Measurements from ENCODE around the gene MVB12B.

DNA sequence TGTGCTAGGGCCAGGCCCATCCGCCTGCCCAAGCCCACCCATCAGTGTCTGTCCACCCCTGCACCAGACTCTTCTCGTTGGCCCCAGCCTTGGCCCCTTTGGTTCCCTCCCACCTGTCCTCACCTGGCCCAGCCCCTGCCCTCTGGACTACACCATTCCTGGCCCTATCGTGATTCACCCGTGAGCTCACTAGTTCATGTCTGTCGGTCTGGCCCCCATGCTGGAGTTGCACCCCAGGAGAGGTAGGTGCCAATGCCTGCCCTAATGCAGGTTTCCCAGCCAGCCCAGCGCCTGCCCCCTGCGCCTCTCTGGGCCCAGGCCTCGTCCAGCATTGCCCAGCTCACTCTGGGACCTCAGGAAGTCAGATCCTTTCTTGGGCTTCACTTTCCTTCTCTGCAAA is 171.7 kb downstream of the MVB12B start:
- TF ChIP-seq, protein P1, sequence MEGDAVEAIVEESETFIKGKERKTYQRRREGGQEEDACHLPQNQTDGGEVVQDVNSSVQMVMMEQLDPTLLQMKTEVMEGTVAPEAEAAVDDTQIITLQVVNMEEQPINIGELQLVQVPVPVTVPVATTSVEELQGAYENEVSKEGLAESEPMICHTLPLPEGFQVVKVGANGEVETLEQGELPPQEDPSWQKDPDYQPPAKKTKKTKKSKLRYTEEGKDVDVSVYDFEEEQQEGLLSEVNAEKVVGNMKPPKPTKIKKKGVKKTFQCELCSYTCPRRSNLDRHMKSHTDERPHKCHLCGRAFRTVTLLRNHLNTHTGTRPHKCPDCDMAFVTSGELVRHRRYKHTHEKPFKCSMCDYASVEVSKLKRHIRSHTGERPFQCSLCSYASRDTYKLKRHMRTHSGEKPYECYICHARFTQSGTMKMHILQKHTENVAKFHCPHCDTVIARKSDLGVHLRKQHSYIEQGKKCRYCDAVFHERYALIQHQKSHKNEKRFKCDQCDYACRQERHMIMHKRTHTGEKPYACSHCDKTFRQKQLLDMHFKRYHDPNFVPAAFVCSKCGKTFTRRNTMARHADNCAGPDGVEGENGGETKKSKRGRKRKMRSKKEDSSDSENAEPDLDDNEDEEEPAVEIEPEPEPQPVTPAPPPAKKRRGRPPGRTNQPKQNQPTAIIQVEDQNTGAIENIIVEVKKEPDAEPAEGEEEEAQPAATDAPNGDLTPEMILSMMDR (IDR thresholded peaks at IDR 0.05 in 8 of 11, conservative IDR thresholded peaks at IDR 0.05 in 3 of 11): no peak
- TF ChIP-seq POLR2A (IDR thresholded peaks at IDR 0.05): no peak
- TF ChIP-seq POLR2AphosphoS5 (IDR thresholded peaks at IDR 0.05): peak in 1 of 3 donors; percentile 16
